Measurements from ENCODE around the gene CBFA2T3.

The CBFA2T3 gene

DNA sequence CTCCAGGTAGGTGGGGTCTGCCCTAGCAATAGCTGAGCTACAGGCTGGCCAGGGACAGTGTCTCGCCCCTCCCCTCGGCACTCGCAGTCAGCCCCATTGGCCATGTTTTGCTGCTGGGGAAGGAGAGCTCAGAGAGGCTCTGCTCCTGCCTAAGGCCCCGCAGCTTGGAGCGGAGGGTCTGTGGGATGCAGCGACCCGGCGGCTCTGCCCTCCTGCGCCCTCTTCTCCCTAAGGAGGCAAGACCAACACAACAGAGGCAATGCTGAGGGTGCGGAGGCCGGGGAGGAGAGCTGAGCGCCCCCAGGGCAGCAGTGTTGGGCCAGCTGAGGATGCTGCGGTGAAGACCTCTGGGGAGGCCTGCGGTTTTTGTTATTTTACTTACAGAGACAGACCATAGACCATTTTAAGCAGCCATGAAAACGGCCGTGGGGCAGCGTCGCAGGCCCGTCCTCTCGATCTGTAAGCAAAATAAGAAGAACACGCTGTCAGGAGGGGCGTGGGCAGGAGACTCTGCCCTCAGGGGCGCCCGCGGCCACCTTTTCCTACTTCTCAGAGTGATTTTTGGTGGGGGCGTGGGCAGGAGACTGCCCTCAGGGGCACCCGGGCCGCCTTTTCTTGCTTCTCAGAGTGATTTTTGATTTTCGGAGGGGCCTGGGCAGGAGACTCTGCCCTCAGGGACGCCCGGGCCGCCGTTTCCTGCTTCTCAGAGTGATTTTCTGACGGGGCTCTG is 79.1 kb downstream of the CBFA2T3 start:
- Histone ChIP-seq H3K27ac (ENCODE audit: extremely low read depth, low read depth, low read length) (no peak overlapping the region), H3K4me1 (ENCODE audit: control insufficient read depth, insufficient read depth, low read length) (no peaks in the 10 kb centered on the region), H3K9me3 (ENCODE audit: control insufficient read depth, insufficient read depth, low read depth, low read length) (no peaks in the 10 kb centered on the region), H3K36me3 (ENCODE audit: control insufficient read depth in 2 of 2, insufficient read depth in 1 of 2, low read length in 2 of 2) (no peaks in the 10 kb centered on the region), H3K4me3 (ENCODE audit: low read depth, low read length) (no peak overlapping the region)
- ChIA-PET POLR2A (no interaction called here), CTCF (no interaction called here)
- TF ChIP-seq, protein P1, sequence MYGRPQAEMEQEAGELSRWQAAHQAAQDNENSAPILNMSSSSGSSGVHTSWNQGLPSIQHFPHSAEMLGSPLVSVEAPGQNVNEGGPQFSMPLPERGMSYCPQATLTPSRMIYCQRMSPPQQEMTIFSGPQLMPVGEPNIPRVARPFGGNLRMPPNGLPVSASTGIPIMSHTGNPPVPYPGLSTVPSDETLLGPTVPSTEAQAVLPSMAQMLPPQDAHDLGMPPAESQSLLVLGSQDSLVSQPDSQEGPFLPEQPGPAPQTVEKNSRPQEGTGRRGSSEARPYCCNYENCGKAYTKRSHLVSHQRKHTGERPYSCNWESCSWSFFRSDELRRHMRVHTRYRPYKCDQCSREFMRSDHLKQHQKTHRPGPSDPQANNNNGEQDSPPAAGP (tag by site-specific recombination; IDR thresholded peaks at IDR 0.05) = no peak
- TF ChIP-seq ZNF549 (tag by site-specific recombination; IDR thresholded peaks at IDR 0.05) (no peak), YY1 (tag by site-specific recombination; IDR thresholded peaks at IDR 0.05) (no peak), ZSCAN30 (tag by site-specific recombination; IDR thresholded peaks at IDR 0.05) (no peak)
- TF ChIP-seq, protein P2, sequence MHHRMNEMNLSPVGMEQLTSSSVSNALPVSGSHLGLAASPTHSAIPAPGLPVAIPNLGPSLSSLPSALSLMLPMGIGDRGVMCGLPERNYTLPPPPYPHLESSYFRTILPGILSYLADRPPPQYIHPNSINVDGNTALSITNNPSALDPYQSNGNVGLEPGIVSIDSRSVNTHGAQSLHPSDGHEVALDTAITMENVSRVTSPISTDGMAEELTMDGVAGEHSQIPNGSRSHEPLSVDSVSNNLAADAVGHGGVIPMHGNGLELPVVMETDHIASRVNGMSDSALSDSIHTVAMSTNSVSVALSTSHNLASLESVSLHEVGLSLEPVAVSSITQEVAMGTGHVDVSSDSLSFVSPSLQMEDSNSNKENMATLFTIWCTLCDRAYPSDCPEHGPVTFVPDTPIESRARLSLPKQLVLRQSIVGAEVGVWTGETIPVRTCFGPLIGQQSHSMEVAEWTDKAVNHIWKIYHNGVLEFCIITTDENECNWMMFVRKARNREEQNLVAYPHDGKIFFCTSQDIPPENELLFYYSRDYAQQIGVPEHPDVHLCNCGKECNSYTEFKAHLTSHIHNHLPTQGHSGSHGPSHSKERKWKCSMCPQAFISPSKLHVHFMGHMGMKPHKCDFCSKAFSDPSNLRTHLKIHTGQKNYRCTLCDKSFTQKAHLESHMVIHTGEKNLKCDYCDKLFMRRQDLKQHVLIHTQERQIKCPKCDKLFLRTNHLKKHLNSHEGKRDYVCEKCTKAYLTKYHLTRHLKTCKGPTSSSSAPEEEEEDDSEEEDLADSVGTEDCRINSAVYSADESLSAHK (tag by site-specific recombination; IDR thresholded peaks at IDR 0.05) = no peak
- TF ChIP-seq, protein P3, sequence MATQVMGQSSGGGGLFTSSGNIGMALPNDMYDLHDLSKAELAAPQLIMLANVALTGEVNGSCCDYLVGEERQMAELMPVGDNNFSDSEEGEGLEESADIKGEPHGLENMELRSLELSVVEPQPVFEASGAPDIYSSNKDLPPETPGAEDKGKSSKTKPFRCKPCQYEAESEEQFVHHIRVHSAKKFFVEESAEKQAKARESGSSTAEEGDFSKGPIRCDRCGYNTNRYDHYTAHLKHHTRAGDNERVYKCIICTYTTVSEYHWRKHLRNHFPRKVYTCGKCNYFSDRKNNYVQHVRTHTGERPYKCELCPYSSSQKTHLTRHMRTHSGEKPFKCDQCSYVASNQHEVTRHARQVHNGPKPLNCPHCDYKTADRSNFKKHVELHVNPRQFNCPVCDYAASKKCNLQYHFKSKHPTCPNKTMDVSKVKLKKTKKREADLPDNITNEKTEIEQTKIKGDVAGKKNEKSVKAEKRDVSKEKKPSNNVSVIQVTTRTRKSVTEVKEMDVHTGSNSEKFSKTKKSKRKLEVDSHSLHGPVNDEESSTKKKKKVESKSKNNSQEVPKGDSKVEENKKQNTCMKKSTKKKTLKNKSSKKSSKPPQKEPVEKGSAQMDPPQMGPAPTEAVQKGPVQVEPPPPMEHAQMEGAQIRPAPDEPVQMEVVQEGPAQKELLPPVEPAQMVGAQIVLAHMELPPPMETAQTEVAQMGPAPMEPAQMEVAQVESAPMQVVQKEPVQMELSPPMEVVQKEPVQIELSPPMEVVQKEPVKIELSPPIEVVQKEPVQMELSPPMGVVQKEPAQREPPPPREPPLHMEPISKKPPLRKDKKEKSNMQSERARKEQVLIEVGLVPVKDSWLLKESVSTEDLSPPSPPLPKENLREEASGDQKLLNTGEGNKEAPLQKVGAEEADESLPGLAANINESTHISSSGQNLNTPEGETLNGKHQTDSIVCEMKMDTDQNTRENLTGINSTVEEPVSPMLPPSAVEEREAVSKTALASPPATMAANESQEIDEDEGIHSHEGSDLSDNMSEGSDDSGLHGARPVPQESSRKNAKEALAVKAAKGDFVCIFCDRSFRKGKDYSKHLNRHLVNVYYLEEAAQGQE (tag by site-specific recombination; IDR thresholded peaks at IDR 0.05) = no peak

DNA sequence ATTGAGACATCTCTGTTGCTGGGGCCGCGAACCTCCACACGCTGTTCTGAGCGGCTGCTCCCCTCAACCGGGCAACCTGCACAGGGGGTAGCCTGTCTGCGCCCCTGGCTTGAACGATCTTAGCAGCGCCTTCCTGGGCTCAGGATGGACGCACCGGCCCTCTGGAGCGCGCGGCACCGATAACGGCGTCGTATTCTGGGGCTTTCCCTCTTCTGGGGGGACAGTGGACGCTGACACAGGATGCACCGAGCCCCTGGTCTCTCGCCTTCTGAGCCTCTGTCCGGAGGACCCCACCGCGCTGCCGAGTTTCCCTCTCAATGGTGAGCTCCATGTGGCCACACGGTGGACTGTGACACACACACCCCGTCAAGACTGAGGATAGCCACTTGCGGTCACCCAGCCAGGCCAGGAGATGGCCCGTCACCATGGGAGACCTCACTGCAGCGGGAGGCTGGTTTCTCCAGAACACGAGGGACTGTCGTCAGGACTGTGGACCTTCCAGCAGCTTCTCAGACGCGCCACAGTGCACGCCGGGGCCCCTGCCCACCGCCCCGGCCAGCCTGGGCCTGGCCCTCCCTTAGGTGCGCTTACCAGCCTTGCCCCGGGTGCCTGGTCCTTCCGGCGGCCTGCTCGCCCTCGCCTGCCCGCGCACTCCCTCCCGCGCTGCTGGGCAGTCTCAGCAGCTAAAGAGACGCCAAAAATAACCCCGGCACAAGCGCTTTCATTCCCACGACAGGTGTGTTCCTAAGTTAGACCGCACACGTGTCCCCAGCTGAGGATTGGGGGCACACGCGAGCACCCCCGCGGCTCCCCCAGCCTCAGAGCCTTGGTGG is 80.6 kb downstream of the CBFA2T3 start:
- Histone ChIP-seq H3K4me3 (ENCODE audit: low read depth, low read length) (no peak overlapping the region), H3K4me1 (ENCODE audit: control insufficient read depth, insufficient read depth, low read length) (no peaks in the 10 kb centered on the region), H3K27ac (ENCODE audit: extremely low read depth, low read depth, low read length) (no peak overlapping the region), H3K9me3 (ENCODE audit: control insufficient read depth, insufficient read depth, low read depth, low read length) (no peaks in the 10 kb centered on the region), H3K36me3 (ENCODE audit: control insufficient read depth in 2 of 2, insufficient read depth in 1 of 2, low read length in 2 of 2) (no peaks in the 10 kb centered on the region)
- ChIA-PET POLR2A (no interaction called here), CTCF (no interaction called here)
- TF ChIP-seq ZNF248 (tag by site-specific recombination; IDR thresholded peaks at IDR 0.05) (no peak), SCRT1 (tag by site-specific recombination; IDR thresholded peaks at IDR 0.05; ENCODE audit: borderline replicate concordance) (no peak), ZBTB8A (tag by site-specific recombination; IDR thresholded peaks at IDR 0.05) (no peak), ZNF19 (tag by site-specific recombination; IDR thresholded peaks at IDR 0.05; ENCODE audit: low read depth) (no peak), YY2 (tag by site-specific recombination; IDR thresholded peaks at IDR 0.05) (no peak), ZNF37A (tag by site-specific recombination; IDR thresholded peaks at IDR 0.05) (no peak)
- TF ChIP-seq, protein P4, sequence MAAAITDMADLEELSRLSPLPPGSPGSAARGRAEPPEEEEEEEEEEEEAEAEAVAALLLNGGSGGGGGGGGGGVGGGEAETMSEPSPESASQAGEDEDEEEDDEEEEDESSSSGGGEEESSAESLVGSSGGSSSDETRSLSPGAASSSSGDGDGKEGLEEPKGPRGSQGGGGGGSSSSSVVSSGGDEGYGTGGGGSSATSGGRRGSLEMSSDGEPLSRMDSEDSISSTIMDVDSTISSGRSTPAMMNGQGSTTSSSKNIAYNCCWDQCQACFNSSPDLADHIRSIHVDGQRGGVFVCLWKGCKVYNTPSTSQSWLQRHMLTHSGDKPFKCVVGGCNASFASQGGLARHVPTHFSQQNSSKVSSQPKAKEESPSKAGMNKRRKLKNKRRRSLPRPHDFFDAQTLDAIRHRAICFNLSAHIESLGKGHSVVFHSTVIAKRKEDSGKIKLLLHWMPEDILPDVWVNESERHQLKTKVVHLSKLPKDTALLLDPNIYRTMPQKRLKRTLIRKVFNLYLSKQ (tag by site-specific recombination; IDR thresholded peaks at IDR 0.05; ENCODE audit: borderline replicate concordance) = no peak
- TF ChIP-seq, protein P5, sequence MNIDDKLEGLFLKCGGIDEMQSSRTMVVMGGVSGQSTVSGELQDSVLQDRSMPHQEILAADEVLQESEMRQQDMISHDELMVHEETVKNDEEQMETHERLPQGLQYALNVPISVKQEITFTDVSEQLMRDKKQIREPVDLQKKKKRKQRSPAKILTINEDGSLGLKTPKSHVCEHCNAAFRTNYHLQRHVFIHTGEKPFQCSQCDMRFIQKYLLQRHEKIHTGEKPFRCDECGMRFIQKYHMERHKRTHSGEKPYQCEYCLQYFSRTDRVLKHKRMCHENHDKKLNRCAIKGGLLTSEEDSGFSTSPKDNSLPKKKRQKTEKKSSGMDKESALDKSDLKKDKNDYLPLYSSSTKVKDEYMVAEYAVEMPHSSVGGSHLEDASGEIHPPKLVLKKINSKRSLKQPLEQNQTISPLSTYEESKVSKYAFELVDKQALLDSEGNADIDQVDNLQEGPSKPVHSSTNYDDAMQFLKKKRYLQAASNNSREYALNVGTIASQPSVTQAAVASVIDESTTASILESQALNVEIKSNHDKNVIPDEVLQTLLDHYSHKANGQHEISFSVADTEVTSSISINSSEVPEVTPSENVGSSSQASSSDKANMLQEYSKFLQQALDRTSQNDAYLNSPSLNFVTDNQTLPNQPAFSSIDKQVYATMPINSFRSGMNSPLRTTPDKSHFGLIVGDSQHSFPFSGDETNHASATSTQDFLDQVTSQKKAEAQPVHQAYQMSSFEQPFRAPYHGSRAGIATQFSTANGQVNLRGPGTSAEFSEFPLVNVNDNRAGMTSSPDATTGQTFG (tag by site-specific recombination; IDR thresholded peaks at IDR 0.05; ENCODE audit: borderline replicate concordance) = no peak
- TF ChIP-seq, protein P6, sequence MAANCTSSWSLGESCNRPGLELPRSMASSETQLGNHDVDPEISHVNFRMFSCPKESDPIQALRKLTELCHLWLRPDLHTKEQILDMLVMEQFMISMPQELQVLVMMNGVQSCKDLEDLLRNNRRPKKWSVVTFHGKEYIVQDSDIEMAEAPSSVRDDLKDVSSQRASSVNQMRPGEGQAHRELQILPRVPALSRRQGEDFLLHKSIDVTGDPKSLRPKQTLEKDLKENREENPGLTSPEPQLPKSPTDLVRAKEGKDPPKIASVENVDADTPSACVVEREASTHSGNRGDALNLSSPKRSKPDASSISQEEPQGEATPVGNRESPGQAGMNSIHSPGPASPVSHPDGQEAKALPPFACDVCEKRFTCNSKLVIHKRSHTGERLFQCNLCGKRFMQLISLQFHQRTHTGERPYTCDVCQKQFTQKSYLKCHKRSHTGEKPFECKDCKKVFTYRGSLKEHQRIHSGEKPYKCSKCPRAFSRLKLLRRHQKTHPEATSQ (tag by site-specific recombination; IDR thresholded peaks at IDR 0.05) = no peak

Data from HEK293 (cell line).